ENCODE measurements around the gene STARD13. TPM values are rescaled to one million over a fixed set of nuclear protein-coding genes. Genes with fewer than 3 reads are reported as not detected.

Gene STARD13
- total RNA-seq, 3 donors from 2014 or later, result 34.5 to 92.4 (median 35.2) TPM

- intact Hi-C loops (cut with DNase I, micrococcal nuclease), result no loop called here
- no peak overlapping the region for H3K4me3 ChIP-seq
- DNase-seq (no peak), ATAC-seq (no peak)
- H3K9me3 ChIP-seq, result no peaks in the 10 kb centered on the region
- H3K36me3 ChIP-seq (ENCODE audit: low read depth), result no peaks in the 10 kb centered on the region
- H3K4me1 ChIP-seq (ENCODE audit: low read depth), result peaks cover 14% of the 10 kb centered on the region
- TF ChIP-seq, protein P1, sequence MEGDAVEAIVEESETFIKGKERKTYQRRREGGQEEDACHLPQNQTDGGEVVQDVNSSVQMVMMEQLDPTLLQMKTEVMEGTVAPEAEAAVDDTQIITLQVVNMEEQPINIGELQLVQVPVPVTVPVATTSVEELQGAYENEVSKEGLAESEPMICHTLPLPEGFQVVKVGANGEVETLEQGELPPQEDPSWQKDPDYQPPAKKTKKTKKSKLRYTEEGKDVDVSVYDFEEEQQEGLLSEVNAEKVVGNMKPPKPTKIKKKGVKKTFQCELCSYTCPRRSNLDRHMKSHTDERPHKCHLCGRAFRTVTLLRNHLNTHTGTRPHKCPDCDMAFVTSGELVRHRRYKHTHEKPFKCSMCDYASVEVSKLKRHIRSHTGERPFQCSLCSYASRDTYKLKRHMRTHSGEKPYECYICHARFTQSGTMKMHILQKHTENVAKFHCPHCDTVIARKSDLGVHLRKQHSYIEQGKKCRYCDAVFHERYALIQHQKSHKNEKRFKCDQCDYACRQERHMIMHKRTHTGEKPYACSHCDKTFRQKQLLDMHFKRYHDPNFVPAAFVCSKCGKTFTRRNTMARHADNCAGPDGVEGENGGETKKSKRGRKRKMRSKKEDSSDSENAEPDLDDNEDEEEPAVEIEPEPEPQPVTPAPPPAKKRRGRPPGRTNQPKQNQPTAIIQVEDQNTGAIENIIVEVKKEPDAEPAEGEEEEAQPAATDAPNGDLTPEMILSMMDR (IDR thresholded peaks at IDR 0.05), result no peak
Observed at GRCh38 chr13:33263484-33263883, 22.1 kb downstream of the STARD13 start.

DNA sequence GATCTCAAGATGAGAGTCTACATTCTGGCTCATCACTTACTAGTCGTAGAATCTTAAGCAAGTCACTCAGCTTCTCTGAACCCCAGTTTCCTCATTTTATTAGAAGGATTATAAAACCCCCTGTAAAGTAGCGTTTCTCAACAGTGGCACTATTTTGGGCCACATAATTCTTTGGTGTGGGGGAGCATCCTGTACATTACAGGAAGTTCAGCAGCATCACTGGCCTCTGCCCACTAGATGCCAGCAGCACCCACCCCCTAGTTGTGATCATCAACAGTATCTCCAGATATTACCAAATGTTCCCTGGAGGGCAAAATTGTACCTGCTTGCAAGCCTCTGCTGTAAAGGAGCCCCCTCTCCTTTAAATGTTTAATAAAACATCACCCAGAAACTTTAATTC, 22.6 kb downstream of the STARD13 start:
- no peak for ATAC-seq
- intact Hi-C loops (cut with DNase I, micrococcal nuclease), result no loop called here
- H3K4me1 ChIP-seq (ENCODE audit: low read depth), result peaks cover 14% of the 10 kb centered on the region

DNA sequence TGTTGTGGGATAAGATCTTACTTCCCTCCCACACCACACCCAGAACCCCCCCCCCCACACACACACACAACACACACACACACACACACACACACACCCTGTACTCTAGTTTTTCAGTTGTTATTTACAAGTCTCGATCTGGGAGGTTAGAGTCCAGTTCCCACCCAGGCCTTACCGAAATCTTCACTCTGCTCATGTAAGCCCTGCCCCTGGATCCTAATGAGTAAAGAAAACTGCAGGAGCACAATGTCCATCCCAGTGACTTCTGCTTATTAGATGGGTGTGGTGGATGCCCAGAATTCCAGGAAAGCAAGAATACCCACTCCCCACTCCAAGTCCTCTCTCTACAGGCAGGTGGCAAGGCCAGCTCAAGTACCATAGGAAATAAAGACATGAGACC, 23.0 kb downstream of the STARD13 start:
- DNase-seq (no peak), ATAC-seq (peak; percentile 85)
- TF ChIP-seq, protein P1 (IDR thresholded peaks at IDR 0.05), result no peak
- Histone ChIP-seq H3K4me3 (no peak overlapping the region), H3K36me3 (ENCODE audit: low read depth) (no peaks in the 10 kb centered on the region), H3K4me1 (ENCODE audit: low read depth) (peaks cover 14% of the 10 kb centered on the region), H3K9me3 (no peaks in the 10 kb centered on the region)
- intact Hi-C loops (cut with DNase I, micrococcal nuclease), result no loop called here

More for the DNA sequence above, 22.6 kb downstream of the STARD13 start:
- no peaks in the 10 kb centered on the region for H3K36me3 ChIP-seq (ENCODE audit: low read depth)
- no peak overlapping the region for H3K4me3 ChIP-seq
- no peaks in the 10 kb centered on the region for H3K9me3 ChIP-seq
- TF ChIP-seq, protein P1 (IDR thresholded peaks at IDR 0.05), result no peak
- DNase-seq, result no peak

DNA sequence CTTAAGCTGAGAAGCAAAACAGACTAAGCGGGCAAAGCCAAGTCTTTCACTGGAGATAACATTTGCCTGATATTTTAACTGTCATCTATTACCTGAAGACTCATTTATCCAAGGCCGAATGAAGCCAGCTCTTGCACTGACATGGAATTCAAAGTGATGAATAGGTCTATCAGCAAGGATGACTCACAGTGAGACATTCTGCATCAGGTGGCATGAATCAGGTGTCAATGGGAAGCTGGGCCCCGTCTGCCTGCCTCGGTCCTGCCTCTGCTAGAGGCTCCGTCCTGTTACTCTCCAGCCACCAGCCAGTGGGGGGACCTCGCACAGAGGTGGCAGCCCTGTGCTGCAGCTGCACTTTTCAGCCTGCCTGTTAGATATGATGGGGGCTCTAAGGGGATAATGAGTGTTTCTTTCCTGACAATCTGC, 23.5 kb downstream of the STARD13 start:
- intact Hi-C loops (cut with DNase I, micrococcal nuclease), result no loop called here
- peak in 2 of 3 donors; percentile 46 to 56 for DNase-seq
- Histone ChIP-seq H3K9me3 (no peaks in the 10 kb centered on the region), H3K4me1 (ENCODE audit: low read depth) (peaks cover 14% of the 10 kb centered on the region), H3K4me3 (no peak overlapping the region), H3K36me3 (ENCODE audit: low read depth) (no peaks in the 10 kb centered on the region)
- TF ChIP-seq, protein P1 (IDR thresholded peaks at IDR 0.05), result no peak
- ATAC-seq, result peak; percentile 77

- H3K4me3 ChIP-seq, result no peak overlapping the region
- ATAC-seq, result no peak
- no peaks in the 10 kb centered on the region for H3K9me3 ChIP-seq
- H3K4me1 ChIP-seq (ENCODE audit: low read depth), result peaks cover 14% of the 10 kb centered on the region
- H3K36me3 ChIP-seq (ENCODE audit: low read depth), result no peaks in the 10 kb centered on the region
- no peak for DNase-seq
- TF ChIP-seq, protein P1 (IDR thresholded peaks at IDR 0.05), result no peak
- intact Hi-C loops (cut with DNase I, micrococcal nuclease), result no loop called here
Observed at GRCh38 chr13:33261387-33262061, 24.0 kb downstream of the STARD13 start.
